Neural cell (in vitro differentiated cells): ENCODE measurements around the gene SLC38A7. TPM values are rescaled to one million over a fixed set of nuclear protein-coding genes. Genes with fewer than 3 reads are reported as not detected.

Experiments used
- H2AFZ ChIP-seq: fragments of 200-600, 300-800 bp; sonication (generic), shearing (Covaris generic); 2 replicates; pipeline ENCODE4 v1.6.0; 2014; ENCODE audit warnings: low read depth, mild to moderate bottlenecking, antibody characterized with exemption, low read length, moderate library complexity
- H3F3A ChIP-seq: fragments of 200-600 bp; shearing (Covaris generic); 2 replicates; pipeline ENCODE4 v1.6.1; 2016; ENCODE audit warnings: mild to moderate bottlenecking, moderate library complexity, mixed read lengths, antibody characterized with exemption, low read length; ENCODE audit not compliant: insufficient read depth, poor library complexity, severe bottlenecking
- H3K27ac ChIP-seq: fragments of 200-600, 300-800 bp; sonication (generic), shearing (Covaris generic); 2 replicates; pipeline ENCODE4 v1.5.1; 2014; ENCODE audit warnings: mild to moderate bottlenecking, low read length, moderate library complexity
- H3K27me3 ChIP-seq: fragments of 300-800, 200-600 bp; sonication (generic), shearing (Covaris generic); 2 replicates; pipeline ENCODE4 v1.6.0; 2014; ENCODE audit warnings: mild to moderate bottlenecking, low read depth, low read length, moderate library complexity; ENCODE audit not compliant: insufficient read depth
- H3K36me3 ChIP-seq: fragments of 300-800, 200-600 bp; sonication (generic), shearing (Covaris generic); 2 replicates; pipeline ENCODE4 v1.5.1; 2014; ENCODE audit warnings: mild to moderate bottlenecking, antibody characterized with exemption, low read length, moderate library complexity; ENCODE audit not compliant: insufficient read depth
- H3K4me2 ChIP-seq: fragments of 300-800, 200-600 bp; sonication (generic), shearing (Covaris generic); 2 replicates; pipeline ENCODE4 v1.6.0; 2014; ENCODE audit warnings: mild to moderate bottlenecking, low read length
- H3K4me3 ChIP-seq: fragments of 300-800, 200-600 bp; sonication (generic), shearing (Covaris generic); 2 replicates; pipeline ENCODE4 v1.5.1; 2014; ENCODE audit warnings: mild to moderate bottlenecking, low read length, moderate library complexity
- H3K79me2 ChIP-seq: fragments of 200-600 bp; shearing (Covaris generic); replicated peaks from 2 replicates; pipeline ENCODE4 v1.6.0; 2014; ENCODE audit warnings: mild to moderate bottlenecking, low read length, moderate library complexity; ENCODE audit not compliant: insufficient read depth
- H3K9ac ChIP-seq: fragments of 300-800, 200-600 bp; sonication (generic), shearing (Covaris generic); 2 replicates; pipeline ENCODE4 v1.6.1; 2016; ENCODE audit warnings: mild to moderate bottlenecking, low read length, mixed read lengths
- H3K9me2 ChIP-seq: fragments of 200-600 bp; shearing (Covaris generic); 2 replicates; pipeline ENCODE4 v1.6.1; 2016; ENCODE audit warnings: mild to moderate bottlenecking, low read length, mixed read lengths; ENCODE audit not compliant: insufficient read depth
- H3K9me3 ChIP-seq: fragments of 200-600, 300-800 bp; sonication (generic), shearing (Covaris generic); 2 replicates; pipeline ENCODE4 v1.6.1; 2016; ENCODE audit warnings: mild to moderate bottlenecking, mixed run types, low read length, moderate library complexity, mixed read lengths
- H4K20me1 ChIP-seq: fragments of 200-600 bp; shearing (Covaris generic); 2 replicates; pipeline ENCODE4 v1.6.1; 2016; ENCODE audit warnings: mild to moderate bottlenecking, mixed run types; ENCODE audit not compliant: insufficient read depth
- EP300 ChIP-seq: fragments of 450-650 bp; conservative IDR thresholded peaks from 2 replicates; pipeline ENCODE4 v1.6.1; 2014; ENCODE audit warnings: antibody characterized with exemption, mild to moderate bottlenecking, moderate library complexity; ENCODE audit not compliant: poor library complexity, severe bottlenecking
- EZH2 ChIP-seq: fragments of 200-600, 300-800 bp; shearing (Covaris generic), sonication (generic); IDR thresholded peaks from 2 replicates; pipeline ENCODE4 v1.6.1; 2014; ENCODE audit warnings: antibody characterized with exemption, low read length, borderline replicate concordance, mild to moderate bottlenecking; ENCODE audit not compliant: insufficient read depth, poor library complexity, severe bottlenecking
- MXI1 ChIP-seq: fragments of 450-650 bp; conservative IDR thresholded peaks from 2 replicates; pipeline ENCODE4 v1.6.1; 2014; ENCODE audit warnings: antibody characterized with exemption, mild to moderate bottlenecking; ENCODE audit not compliant: poor library complexity, severe bottlenecking
- POLR2AphosphoS5 ChIP-seq: IDR thresholded peaks from 2 replicates; pipeline ENCODE4 v1.6.1; 2012
- RAD21 ChIP-seq: fragments of 450-650 bp; conservative IDR thresholded peaks from 2 replicates; pipeline ENCODE4 v1.6.1; 2014; ENCODE audit warnings: antibody characterized with exemption, mild to moderate bottlenecking, moderate library complexity
- REST ChIP-seq: IDR thresholded peaks from 2 replicates; pipeline ENCODE4 v1.6.1; 2012; ENCODE audit warnings: borderline replicate concordance
- SMC3 ChIP-seq: fragments of 450-650 bp; conservative IDR thresholded peaks from 2 replicates; pipeline ENCODE4 v1.6.1; 2014; ENCODE audit warnings: antibody characterized with exemption, mild to moderate bottlenecking, moderate library complexity; ENCODE audit not compliant: poor library complexity
- TAF1 ChIP-seq: IDR thresholded peaks from 2 replicates; pipeline ENCODE4 v1.6.1; 2012; ENCODE audit warnings: low read depth
- polyA plus RNA-seq: library from polyadenylated mRNA; depleted of rRNA; stranded (reverse); fragments of >200 nt; gene quantifications from 2 replicates; pipeline ENCODE4 v1.2.3, GENCODE V29; 2014
- TF ChIP-seq, protein P1 (sequence below): fragments of 450-650 bp; IDR thresholded peaks from 2 replicates; pipeline ENCODE4 v1.5.1; 2014; ENCODE audit warnings: antibody characterized with exemption, mild to moderate bottlenecking, moderate library complexity; ENCODE audit not compliant: poor library complexity, severe bottlenecking

SLC38A7 gene
- polyA plus RNA-seq, 1 donor from 2014 or later, result 10.2 TPM

DNA sequence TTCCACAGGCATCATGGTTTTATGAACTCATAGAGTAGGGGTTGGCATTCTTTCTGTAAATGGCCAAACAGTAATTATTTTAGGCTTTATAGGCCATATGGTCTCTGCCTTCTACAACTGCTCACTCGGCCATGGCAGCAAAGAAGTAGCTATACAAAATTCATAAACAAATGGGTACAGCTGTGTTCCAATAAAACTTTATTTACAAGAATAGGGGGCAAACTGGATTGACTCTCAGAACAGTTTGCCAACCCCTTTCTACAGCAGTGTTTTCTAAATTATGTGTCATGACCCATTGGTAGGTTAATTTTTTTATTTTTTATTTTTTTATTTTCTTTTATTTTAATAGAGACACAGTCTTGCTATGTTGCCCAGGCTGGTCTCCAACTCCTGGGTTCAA is 29.2 kb upstream of the SLC38A7 start:
- H3K27ac ChIP-seq, result no peak overlapping the region
- no peak overlapping the region for H2AFZ ChIP-seq
- H3K79me2 ChIP-seq, result no peaks in the 10 kb centered on the region
- no peaks in the 10 kb centered on the region for H3K9me3 ChIP-seq
- H3K4me3 ChIP-seq, result no peak overlapping the region
- no peak overlapping the region for H3K4me2 ChIP-seq
- peaks cover 6% of the 10 kb centered on the region for H3K36me3 ChIP-seq
- no peak for TF ChIP-seq POLR2AphosphoS5
- no peak for TF ChIP-seq SMC3
- TF ChIP-seq RAD21, result no peak
- no peak for TF ChIP-seq TAF1
- TF ChIP-seq, protein P1, sequence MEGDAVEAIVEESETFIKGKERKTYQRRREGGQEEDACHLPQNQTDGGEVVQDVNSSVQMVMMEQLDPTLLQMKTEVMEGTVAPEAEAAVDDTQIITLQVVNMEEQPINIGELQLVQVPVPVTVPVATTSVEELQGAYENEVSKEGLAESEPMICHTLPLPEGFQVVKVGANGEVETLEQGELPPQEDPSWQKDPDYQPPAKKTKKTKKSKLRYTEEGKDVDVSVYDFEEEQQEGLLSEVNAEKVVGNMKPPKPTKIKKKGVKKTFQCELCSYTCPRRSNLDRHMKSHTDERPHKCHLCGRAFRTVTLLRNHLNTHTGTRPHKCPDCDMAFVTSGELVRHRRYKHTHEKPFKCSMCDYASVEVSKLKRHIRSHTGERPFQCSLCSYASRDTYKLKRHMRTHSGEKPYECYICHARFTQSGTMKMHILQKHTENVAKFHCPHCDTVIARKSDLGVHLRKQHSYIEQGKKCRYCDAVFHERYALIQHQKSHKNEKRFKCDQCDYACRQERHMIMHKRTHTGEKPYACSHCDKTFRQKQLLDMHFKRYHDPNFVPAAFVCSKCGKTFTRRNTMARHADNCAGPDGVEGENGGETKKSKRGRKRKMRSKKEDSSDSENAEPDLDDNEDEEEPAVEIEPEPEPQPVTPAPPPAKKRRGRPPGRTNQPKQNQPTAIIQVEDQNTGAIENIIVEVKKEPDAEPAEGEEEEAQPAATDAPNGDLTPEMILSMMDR, result no peak
- no peak for TF ChIP-seq EZH2
- no peak for TF ChIP-seq MXI1
- TF ChIP-seq EP300, result no peak
- TF ChIP-seq REST, result no peak
- H4K20me1 ChIP-seq, result no peaks in the 10 kb centered on the region
- H3K9ac ChIP-seq, result no peak overlapping the region
- H3K27me3 ChIP-seq, result no peaks in the 10 kb centered on the region
- H3F3A ChIP-seq, result no peaks in the 10 kb centered on the region
- H3K9me2 ChIP-seq, result no peaks in the 10 kb centered on the region

DNA sequence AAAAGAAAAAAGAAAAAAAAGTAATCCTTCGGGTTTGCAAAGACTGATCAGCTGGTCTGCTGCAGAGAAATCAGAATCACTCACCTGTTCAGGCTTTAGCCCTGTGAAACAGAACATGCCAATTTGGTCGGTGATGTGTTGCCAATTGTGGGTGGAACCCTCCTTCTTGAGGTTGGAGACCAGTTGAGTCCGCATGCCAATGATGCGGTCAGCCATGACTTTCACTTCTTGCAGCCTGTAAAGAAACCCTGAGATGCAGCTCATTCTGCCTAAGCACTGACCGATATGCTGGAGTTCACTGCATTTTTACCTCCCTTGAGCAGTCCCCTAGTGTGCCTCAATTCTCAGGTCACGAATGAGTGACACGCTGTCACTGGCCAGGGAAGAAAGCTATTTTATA is 24.8 kb upstream of the SLC38A7 start:
- H3K9me2 ChIP-seq, result no peaks in the 10 kb centered on the region
- no peak overlapping the region for H3K9ac ChIP-seq
- no peak overlapping the region for H3K4me2 ChIP-seq
- no peaks in the 10 kb centered on the region for H3F3A ChIP-seq
- H3K79me2 ChIP-seq, result no peaks in the 10 kb centered on the region
- H3K27ac ChIP-seq, result no peak overlapping the region
- H3K36me3 ChIP-seq, result peaks cover 11% of the 10 kb centered on the region
- no peak for TF ChIP-seq POLR2AphosphoS5
- TF ChIP-seq, protein P1, result no peak
- TF ChIP-seq RAD21, result no peak
- no peak for TF ChIP-seq TAF1
- no peak for TF ChIP-seq REST
- TF ChIP-seq MXI1, result no peak
- no peak for TF ChIP-seq EP300
- no peak for TF ChIP-seq EZH2
- TF ChIP-seq SMC3, result no peak
- H3K9me3 ChIP-seq, result no peaks in the 10 kb centered on the region
- no peak overlapping the region for H2AFZ ChIP-seq
- no peak overlapping the region for H3K4me3 ChIP-seq
- no peaks in the 10 kb centered on the region for H3K27me3 ChIP-seq
- H4K20me1 ChIP-seq, result no peaks in the 10 kb centered on the region
